Activated gamma-delta T cell treated with anti-CD3 and anti-CD28 coated beads, Interleukin-2, amount 50 U/mL, for 16 hours (primary cell): ENCODE data around the gene TXNDC2.
"Not testable (repeated sequence)": the region's sequence is repeated elsewhere in the genome, so short reads cannot be mapped to it uniquely, and the experiment has no call there.

Experiments used
- DNase-seq: peaks from one replicate; pipeline ENCODE4 v3.0.0-alpha.2; 2020; ENCODE audit warnings: low read depth

The TXNDC2 gene

GRCh38 chr18:9885170-9886004 is at the start of gene TXNDC2:
TSS of gene TXNDC2 (plus strand) at chr18:9885973. CDS start at chr18:9886681, 708 bp downstream.
- DNase-seq = no peak

- no peak for DNase-seq
Observed at GRCh38 chr18:9838144-9838877, 47.5 kb upstream of the TXNDC2 start.

GRCh38 chr18:9839211-9839610 is 46.6 kb upstream of the TXNDC2 start:
- DNase-seq = no peak

GRCh38 chr18:9839853-9840252 is 45.9 kb upstream of the TXNDC2 start:
- DNase-seq = no peak

GRCh38 chr18:9841752-9842151 is 44.0 kb upstream of the TXNDC2 start:
- DNase-seq = no peak

GRCh38 chr18:9842448-9842847 is 43.3 kb upstream of the TXNDC2 start:
- DNase-seq = no peak

- DNase-seq = no peak
Observed at GRCh38 chr18:9845256-9845655, 40.5 kb upstream of the TXNDC2 start.

GRCh38 chr18:9846162-9846925 is 39.4 kb upstream of the TXNDC2 start:
- DNase-seq = no peak

- no peak for DNase-seq
Observed at GRCh38 chr18:9848170-9848879, 37.4 kb upstream of the TXNDC2 start.

GRCh38 chr18:9849407-9850283 is 36.1 kb upstream of the TXNDC2 start:
- no peak for DNase-seq

- no peak for DNase-seq
Observed at GRCh38 chr18:9850309-9850708, 35.5 kb upstream of the TXNDC2 start.

- DNase-seq = no peak
Observed at GRCh38 chr18:9851511-9851910, 34.3 kb upstream of the TXNDC2 start.

GRCh38 chr18:9852266-9853081 is 33.3 kb upstream of the TXNDC2 start:
- no peak for DNase-seq

GRCh38 chr18:9854801-9855676 is 30.7 kb upstream of the TXNDC2 start:
- no peak for DNase-seq

GRCh38 chr18:9855681-9856080 is 30.1 kb upstream of the TXNDC2 start:
- no peak for DNase-seq

- no peak for DNase-seq
Observed at GRCh38 chr18:9856092-9856491, 29.7 kb upstream of the TXNDC2 start.

- DNase-seq = not testable (repeated sequence)
Observed at GRCh38 chr18:9857479-9857998, 28.2 kb upstream of the TXNDC2 start.

- no peak for DNase-seq
Observed at GRCh38 chr18:9858642-9859041, 27.1 kb upstream of the TXNDC2 start.

GRCh38 chr18:9859232-9859631 is 26.5 kb upstream of the TXNDC2 start:
- no peak for DNase-seq
